K562 (cell line): ENCODE results near the gene CYB5D1. TPM values are rescaled to one million over a fixed set of nuclear protein-coding genes. Genes with fewer than 3 reads are reported as not detected.

Source experiments
- ATF7 ChIP-seq: fragments of 450-650 bp; IDR thresholded peaks from 2 replicates; pipeline ENCODE4 v1.7.1; 2014; ENCODE audit warnings: mild to moderate bottlenecking, moderate library complexity
- CBFB ChIP-seq: sonication (generic); formaldehyde crosslinking; IDR thresholded peaks from 2 replicates; pipeline ENCODE4 v1.4.0; 2020; ENCODE audit warnings: mild to moderate bottlenecking, missing genetic modification reagents
- CTBP1 ChIP-seq: fragments of 450-650 bp; IDR thresholded peaks from 2 replicates; pipeline ENCODE4 v1.6.1; 2016; ENCODE audit warnings: borderline replicate concordance
- GATA2 ChIP-seq: sonication (generic); formaldehyde crosslinking; IDR thresholded peaks from 2 replicates; pipeline ENCODE4 v1.4.0; 2020; ENCODE audit warnings: mild to moderate bottlenecking, missing genetic modification reagents
- HMGN3 ChIP-seq: IDR thresholded peaks from 2 replicates; pipeline ENCODE4 v1.6.1; 2011; ENCODE audit warnings: borderline replicate concordance, low read depth, mild to moderate bottlenecking, mixed read lengths, low read length; ENCODE audit not compliant: insufficient read length; ENCODE audit errors: extremely low read depth
- MTA3 ChIP-seq: fragments of 450-650 bp; formaldehyde crosslinking; IDR thresholded peaks from 2 replicates; pipeline ENCODE4 v1.6.1; 2017; ENCODE audit warnings: mild to moderate bottlenecking, borderline replicate concordance
- PBX2 ChIP-seq, 2 experiments: IDR thresholded peaks in 1 of 2; conservative IDR thresholded peaks in 1 of 2; 2 replicates each; pipeline ENCODE4 v1.6.1; 2016; ENCODE audit warnings: low read depth in 2 of 2, mild to moderate bottlenecking in 1 of 2, missing compliant biosample characterization in 1 of 2, missing genetic modification characterization in 1 of 2, moderate library complexity in 1 of 2
- PHF8 ChIP-seq: fragments of 200-600 bp; sonication (generic); IDR thresholded peaks from 2 replicates; pipeline ENCODE4 v1.6.1; 2012; ENCODE audit warnings: mixed run types, mild to moderate bottlenecking, inconsistent platforms, low read length, moderate library complexity, borderline replicate concordance
- POLR2H ChIP-seq: IDR thresholded peaks from 2 replicates; pipeline ENCODE4 v1.6.1; 2016; ENCODE audit warnings: missing genetic modification characterization, low read depth, mild to moderate bottlenecking, control low read depth, missing compliant biosample characterization, moderate library complexity
- PYGO2 ChIP-seq: fragments of 450-650 bp; IDR thresholded peaks from 2 replicates; pipeline ENCODE4 v1.6.1; 2016; ENCODE audit warnings: mild to moderate bottlenecking, missing genetic modification characterization, moderate library complexity, missing compliant biosample characterization
- RBM22 ChIP-seq: fragments of 200-400 bp; formaldehyde crosslinking; IDR thresholded peaks from 2 replicates; pipeline ENCODE4 v1.6.1; 2018; ENCODE audit warnings: low read length, low read depth; ENCODE audit not compliant: poor library complexity, severe bottlenecking
- RCOR1 ChIP-seq, 2 experiments: IDR thresholded peaks; 2 replicates each; pipeline ENCODE4 v1.6.1; 2012; ENCODE audit warnings: low read depth in 2 of 2, low read length in 2 of 2, borderline replicate concordance in 1 of 2, improper control_type of control experiment in 1 of 2
- ZNF263 ChIP-seq: sonication (generic); formaldehyde crosslinking; IDR thresholded peaks from 2 replicates; pipeline ENCODE4 v1.8.0; 2022; ENCODE audit warnings: mild to moderate bottlenecking, missing genetic modification reagents, borderline replicate concordance
- ZNF589 ChIP-seq: fragments of 200-800 bp; sonication (Bioruptor generic); IDR thresholded peaks from 2 replicates; pipeline ENCODE4 v1.6.1; 2016; ENCODE audit warnings: low read depth, missing genetic modification characterization, missing compliant biosample characterization
- polyA plus RNA-seq, 8 experiments: library from polyadenylated mRNA; depleted of rRNA in 4 of 8; stranded (reverse) in 5 of 8; unstranded in 3 of 8; fragments of >200 nt; fragmentation: Nextera tagmentation in 2 of 8; fragmentation: Illumina TruSeq in 1 of 8; extraction: Ambion mirVana in 2 of 8; extraction: Trizol in 1 of 8; gene quantifications; 2 replicates each; pipeline versions ENCODE4 v1.2.1 to v1.2.3, GENCODE V29; 2011 to 2014; ENCODE audit warnings: inconsistent platforms in 1 of 8, missing spikeins in 1 of 8
- total RNA-seq, 7 experiments: library from RNA; depleted of rRNA in 6 of 7; stranded (reverse); fragments of >200 nt in 6 of 7; fragmentation: Illumina TruSeq in 2 of 7; extraction: Trizol in 2 of 7; gene quantifications; 2 replicates each; pipeline versions ENCODE4 v1.2.1 to v1.2.3, GENCODE V29; 2011 to 2021; ENCODE audit warnings: low replicate concordance in 1 of 7
- TF ChIP-seq, protein P1 (sequence below): fragments of 200-800 bp; sonication (Bioruptor generic); IDR thresholded peaks from 2 replicates; pipeline ENCODE4 v1.6.1; 2017; ENCODE audit warnings: missing genetic modification characterization, missing compliant biosample characterization

The CYB5D1 gene
- total and polyA plus RNA-seq, 9 of the 15 experiments (the other 6 are each of a cell fraction or from before 2014, with no cell fraction given), result 2.4 to 7.9 (median 5.7) TPM

- TF ChIP-seq ZNF263, result peak; percentile 83; the same call in 1 of the 2 replicates
- peak; percentile 24; the same call in 1 of the 2 replicates for TF ChIP-seq CTBP1
- TF ChIP-seq RCOR1 (IDR thresholded peaks at IDR 0.05; ENCODE audit: borderline replicate concordance in 1 of 2, low read depth in 2 of 2, low read length in 2 of 2), result peak in 1 of 2 experiments; percentile 53; a peak in 1 of 4 replicates
- TF ChIP-seq GATA2 (CRISPR knock-in tag), result peak; percentile 67; the same call in 1 of the 2 replicates
- TF ChIP-seq POLR2H, result no peak
- TF ChIP-seq PYGO2 (tag), result no peak
- TF ChIP-seq PBX2 (CRISPR knock-in tag; IDR thresholded peaks at IDR 0.05; ENCODE audit: low read depth), result no peak
- 0 out of 2 replicates have a peak, but pooled peaks have one; percentile 9 for TF ChIP-seq PBX2 (tag; conservative IDR thresholded peaks at IDR 0.05; ENCODE audit: low read depth)
- TF ChIP-seq ZNF589 (CRISPR knock-in tag), result no peak
- TF ChIP-seq, protein P1, sequence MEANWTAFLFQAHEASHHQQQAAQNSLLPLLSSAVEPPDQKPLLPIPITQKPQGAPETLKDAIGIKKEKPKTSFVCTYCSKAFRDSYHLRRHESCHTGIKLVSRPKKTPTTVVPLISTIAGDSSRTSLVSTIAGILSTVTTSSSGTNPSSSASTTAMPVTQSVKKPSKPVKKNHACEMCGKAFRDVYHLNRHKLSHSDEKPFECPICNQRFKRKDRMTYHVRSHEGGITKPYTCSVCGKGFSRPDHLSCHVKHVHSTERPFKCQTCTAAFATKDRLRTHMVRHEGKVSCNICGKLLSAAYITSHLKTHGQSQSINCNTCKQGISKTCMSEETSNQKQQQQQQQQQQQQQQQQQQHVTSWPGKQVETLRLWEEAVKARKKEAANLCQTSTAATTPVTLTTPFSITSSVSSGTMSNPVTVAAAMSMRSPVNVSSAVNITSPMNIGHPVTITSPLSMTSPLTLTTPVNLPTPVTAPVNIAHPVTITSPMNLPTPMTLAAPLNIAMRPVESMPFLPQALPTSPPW, result peak; percentile 92
- no peak for TF ChIP-seq RBM22
- peak; percentile 36; the same call in 1 of the 2 replicates for TF ChIP-seq PHF8
- TF ChIP-seq CBFB (CRISPR knock-in tag), result peak; percentile 26; the same call in 1 of the 2 replicates
- peak; percentile 67 for TF ChIP-seq HMGN3
- peak; percentile 20; the same call in 1 of the 2 replicates for TF ChIP-seq ATF7
- 0 out of 2 replicates have a peak, but pooled peaks have one; percentile 34 for TF ChIP-seq MTA3
These were observed 29.8 kb downstream of the CYB5D1 start (continued) for GRCh38 chr17:7887482-7888183.
